HFFc6 (cell line): ENCODE measurements around the gene NCAM2. TPM values are rescaled to one million over a fixed set of nuclear protein-coding genes. Genes with fewer than 3 reads are reported as not detected.

Source experiments
- DNase-seq: peaks from one replicate; pipeline ENCODE4 v3.0.0-alpha.2; 2018
- H3K27ac Mint-ChIP-seq: 2 replicates; pipeline ENCODE4 v1.8.0; 2020; ENCODE audit warnings: mild to moderate bottlenecking, mixed read lengths
- H3K27me3 Mint-ChIP-seq: 2 replicates; pipeline ENCODE4 v1.8.0; 2021; ENCODE audit warnings: mild to moderate bottlenecking, moderate library complexity, mixed read lengths; ENCODE audit not compliant: insufficient read depth
- H3K36me3 Mint-ChIP-seq: 2 replicates; pipeline ENCODE4 v1.8.0; 2021; ENCODE audit warnings: low read depth, mixed read lengths
- H3K4me1 Mint-ChIP-seq: 2 replicates; pipeline ENCODE4 v1.8.0; 2020; ENCODE audit warnings: low read depth, mixed read lengths
- H3K4me3 Mint-ChIP-seq: 2 replicates; pipeline ENCODE4 v1.8.0; 2020; ENCODE audit warnings: mild to moderate bottlenecking, moderate library complexity, mixed read lengths
- H3K9me3 Mint-ChIP-seq: 2 replicates; pipeline ENCODE4 v1.8.0; 2020; ENCODE audit warnings: mild to moderate bottlenecking, mixed read lengths
- CTCF ChIP-seq: fragments of 200-600 bp; sonication (generic); IDR thresholded peaks from 2 replicates; pipeline ENCODE4 v1.5.0; 2021; ENCODE audit warnings: antibody characterized with exemption, mild to moderate bottlenecking
- total RNA-seq, 6 experiments: library from RNA; stranded (reverse); fragmentation: NEBNext Ultra II Directional; extraction: Animal tissue kit (Norgen Biotek cat#: 25700); gene quantifications; 2 replicates in 1 of 6; 3 replicates in 5 of 6; pipeline ENCODE4 v1.2.3, GENCODE V29; 2021

The NCAM2 gene
- total RNA-seq, 6 experiments from 2014 or later, result 2.2 to 10.2 (median 8.8) TPM

- Mint-ChIP-seq H3K9me3 (peaks cover 5% of the 10 kb centered on the region; the same call in 1 of the 2 replicates), H3K4me3 (no peak overlapping the region), H3K27ac (no peak overlapping the region), H3K27me3 (no peaks in the 10 kb centered on the region), H3K4me1 (peaks cover 20% of the 10 kb centered on the region; the same call in 1 of the 2 replicates), H3K36me3 (no peaks in the 10 kb centered on the region)
- DNase-seq, result no peak
- no peak for TF ChIP-seq CTCF
Measured at GRCh38 chr21:21074305-21074704, 76.1 kb downstream of the NCAM2 start.

DNA sequence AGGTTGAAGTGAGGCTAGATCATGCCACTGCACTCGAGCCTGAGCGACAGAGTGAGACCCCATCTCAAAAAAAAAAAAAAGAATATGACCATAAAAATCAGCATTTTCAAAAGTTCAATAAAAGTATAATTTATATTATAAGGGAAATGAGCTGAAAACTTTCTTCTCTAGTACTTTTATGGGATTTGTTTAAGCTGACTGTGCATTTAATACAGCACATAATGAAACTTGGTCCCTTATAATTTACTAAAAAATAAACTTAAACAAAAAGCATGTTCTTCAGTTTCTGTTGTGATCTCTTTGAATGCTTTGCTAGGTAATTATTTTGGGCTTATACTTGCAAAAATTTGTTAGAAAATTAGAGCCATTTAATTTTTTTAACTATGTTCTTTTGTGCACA is 77.8 kb downstream of the NCAM2 start:
- no peak for TF ChIP-seq CTCF
- H3K27ac Mint-ChIP-seq, result peak overlapping the region; percentile 57; the same call in 1 of the 2 replicates

DNA sequence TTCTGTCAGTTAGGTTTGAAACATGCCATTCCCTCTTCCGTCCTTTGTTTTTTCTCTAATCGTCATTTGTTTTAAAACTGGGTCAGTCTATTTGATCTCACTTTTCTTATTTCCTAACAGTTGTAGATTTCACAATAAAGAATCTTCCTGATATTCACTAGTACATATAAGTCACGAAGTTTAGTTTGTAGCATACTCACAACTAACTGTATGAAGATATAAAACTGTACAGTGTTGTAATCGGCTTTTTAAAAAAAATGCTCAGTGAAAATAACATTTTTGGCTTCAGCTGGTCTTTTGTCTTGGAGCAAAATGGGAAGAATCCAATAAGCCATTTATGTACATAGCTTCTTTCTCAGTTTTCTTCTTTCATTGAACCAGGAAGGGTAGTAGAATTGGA is 78.3 kb downstream of the NCAM2 start:
- DNase-seq, result no peak
- Mint-ChIP-seq H3K9me3 (peaks cover 5% of the 10 kb centered on the region), H3K4me3 (peak overlapping the region; percentile 76; the same call in 1 of the 2 replicates), H3K27me3 (no peaks in the 10 kb centered on the region), H3K27ac (peak overlapping the region; percentile 57; the same call in 1 of the 2 replicates), H3K4me1 (peaks cover 12% of the 10 kb centered on the region; the same call in 1 of the 2 replicates), H3K36me3 (no peaks in the 10 kb centered on the region)
- TF ChIP-seq CTCF, result no peak

More for the DNA sequence above, 77.8 kb downstream of the NCAM2 start:
- no peaks in the 10 kb centered on the region for H3K27me3 Mint-ChIP-seq
- DNase-seq, result no peak
- no peaks in the 10 kb centered on the region for H3K36me3 Mint-ChIP-seq
- H3K9me3 Mint-ChIP-seq, result peaks cover 5% of the 10 kb centered on the region
- peaks cover 14% of the 10 kb centered on the region; the same call in 1 of the 2 replicates for H3K4me1 Mint-ChIP-seq
- H3K4me3 Mint-ChIP-seq, result peak overlapping the region; percentile 76; the same call in 1 of the 2 replicates

DNA sequence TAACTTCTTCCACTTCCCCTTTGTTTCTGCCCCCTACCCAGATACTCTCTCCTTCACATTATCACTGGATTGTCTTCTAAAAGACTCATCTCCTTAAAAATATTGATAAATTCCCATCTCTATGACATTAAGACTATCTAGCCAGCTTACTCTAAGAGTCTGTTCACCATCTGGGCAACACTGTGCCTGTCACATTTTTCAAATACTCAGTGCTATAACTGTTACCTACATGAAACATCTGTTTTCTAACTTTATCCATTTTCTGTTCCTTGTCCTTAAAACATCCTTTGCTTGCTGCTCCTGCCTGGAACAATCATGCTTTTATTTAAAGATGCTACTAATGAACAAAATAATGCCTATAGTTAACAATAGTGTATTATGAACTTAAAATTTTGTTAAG is 81.4 kb downstream of the NCAM2 start:
- Mint-ChIP-seq H3K9me3 (peaks cover 3% of the 10 kb centered on the region), H3K27ac (no peak overlapping the region), H3K27me3 (no peaks in the 10 kb centered on the region), H3K4me1 (peaks cover 27% of the 10 kb centered on the region; the same call in 1 of the 2 replicates), H3K36me3 (no peaks in the 10 kb centered on the region), H3K4me3 (no peak overlapping the region)
- no peak for DNase-seq
- TF ChIP-seq CTCF, result no peak

GRCh38 chr21:21084179-21084578 is 86.0 kb downstream of the NCAM2 start:
- Mint-ChIP-seq H3K4me3 (peak overlapping the region; percentile 49; the same call in 1 of the 2 replicates), H3K27me3 (no peaks in the 10 kb centered on the region), H3K4me1 (peaks cover 25% of the 10 kb centered on the region; the same call in 1 of the 2 replicates), H3K27ac (peak overlapping the region; percentile 59), H3K36me3 (no peaks in the 10 kb centered on the region), H3K9me3 (no peaks in the 10 kb centered on the region; the same call in 1 of the 2 replicates)
- no peak for TF ChIP-seq CTCF
- no peak for DNase-seq
